VCaP (cell line): ENCODE results near the gene CPNE4.

ENCODE experiments used
- H3K27ac ChIP-seq: fragments of 450-650 bp; 2 replicates; pipeline ENCODE4 v1.5.1; 2017
- CTCF ChIP-seq: fragments of 450-650 bp; conservative IDR thresholded peaks from 2 replicates; pipeline ENCODE4 v1.5.1; 2017; ENCODE audit warnings: mild to moderate bottlenecking, moderate library complexity

CPNE4 gene

GRCh38 chr3:131762981-131763564 lies 271.7 kb downstream of the CPNE4 start:
- no peak overlapping the region for H3K27ac ChIP-seq
- TF ChIP-seq CTCF: no peak

DNA sequence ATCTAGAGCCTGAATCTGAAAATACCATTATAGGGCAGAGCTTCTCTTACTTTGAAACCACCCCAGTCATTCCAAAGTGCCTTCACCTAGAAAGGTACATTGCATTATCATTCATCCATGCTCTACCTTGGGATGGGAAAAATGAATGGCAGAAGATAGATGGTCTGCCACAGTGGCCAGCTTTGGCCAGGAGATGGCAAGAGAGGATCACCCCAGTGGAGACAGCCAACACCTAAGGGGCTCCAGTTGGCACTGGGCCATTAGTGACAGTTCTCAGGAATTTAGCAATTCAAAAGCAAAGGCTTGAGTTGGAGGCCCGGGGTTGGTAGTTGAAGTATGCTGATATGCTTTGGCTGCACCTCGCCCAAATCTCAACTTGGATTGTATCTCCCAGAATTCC lies 278.4 kb downstream of the CPNE4 start:
- no peak overlapping the region for H3K27ac ChIP-seq
- no peak for TF ChIP-seq CTCF

GRCh38 chr3:131755380-131755779 lies 279.4 kb downstream of the CPNE4 start:
- no peak for TF ChIP-seq CTCF
- no peak overlapping the region for H3K27ac ChIP-seq

- H3K27ac ChIP-seq: no peak overlapping the region
- TF ChIP-seq CTCF: no peak
Measured at GRCh38 chr3:131750256-131750655, 284.6 kb downstream of the CPNE4 start.

GRCh38 chr3:131749826-131750225 lies 285.0 kb downstream of the CPNE4 start:
- TF ChIP-seq CTCF: no peak
- no peak overlapping the region for H3K27ac ChIP-seq

DNA sequence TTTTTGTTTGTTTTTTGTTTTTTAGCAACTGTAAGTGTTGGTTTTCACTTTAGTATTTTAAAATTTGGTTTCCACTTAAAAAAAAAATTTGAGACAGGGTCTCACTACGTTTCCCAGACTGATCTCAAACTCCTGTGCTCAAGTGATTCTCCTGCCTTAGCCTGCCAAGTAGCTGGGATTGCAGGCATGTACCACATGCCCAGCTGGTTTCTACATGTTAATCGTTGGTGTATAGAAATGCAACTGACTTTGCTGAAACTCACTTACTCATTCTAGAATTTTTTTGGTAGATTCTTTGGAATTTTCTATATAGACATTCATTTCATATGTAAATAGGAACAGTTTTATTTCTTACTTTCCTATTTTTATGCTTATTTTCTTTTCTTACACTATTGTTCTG lies 287.3 kb downstream of the CPNE4 start:
- TF ChIP-seq CTCF: no peak

DNA sequence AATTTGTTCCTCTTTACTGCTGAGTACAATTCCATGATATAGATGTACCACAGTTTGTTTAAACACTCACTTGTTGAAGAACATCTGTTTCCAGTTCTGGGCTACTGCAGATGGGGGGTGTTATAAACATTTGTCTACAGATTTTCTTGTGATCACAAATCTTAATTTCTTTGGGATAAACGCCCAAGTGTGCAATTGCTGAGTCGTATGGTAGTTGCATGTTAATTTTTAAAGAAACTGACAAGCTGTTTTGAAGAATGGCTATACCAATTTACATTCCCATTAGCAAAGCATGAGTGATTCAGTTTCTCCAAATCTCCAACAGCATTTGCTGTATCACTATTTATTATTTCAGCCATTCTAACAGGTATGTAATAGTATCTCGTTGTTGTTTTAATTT lies 290.0 kb downstream of the CPNE4 start:
- TF ChIP-seq CTCF: no peak
- no peak overlapping the region for H3K27ac ChIP-seq

More for the DNA sequence above, 287.3 kb downstream of the CPNE4 start:
- no peak overlapping the region for H3K27ac ChIP-seq
